GM10248 (cell line): ENCODE results near the gene MEIOB.

ENCODE experiments used
- CTCF ChIA-PET: fragments of 300-600 bp; sonication (Branson Sonifier 250); formaldehyde crosslinking; extraction: SDS; loops from one replicate; lab custom pipeline; 2021; ENCODE audit warnings: antibody characterized with exemption; lab: Yijun Ruan, JAX
- POLR2A ChIA-PET: fragments of 350-650 bp; sonication (Branson Sonifier 250); formaldehyde crosslinking; extraction: SDS; loops from one replicate; lab custom pipeline; 2020; ENCODE audit warnings: antibody characterized with exemption; lab: Yijun Ruan, JAX
- DNase-seq: peaks from one replicate; pipeline ENCODE4 v3.0.0; 2012; ENCODE audit errors: extremely low spot score
- CTCF ChIP-seq: IDR thresholded peaks from 2 replicates; pipeline ENCODE4 v1.5.1; 2012; ENCODE audit warnings: mild to moderate bottlenecking, low read depth; ENCODE audit errors: extremely low read depth, missing control alignments, control extremely low read depth

Gene MEIOB

GRCh38 chr16:1826691-1827573 is 45.0 kb downstream of the MEIOB start, which contains the start of the genes FAHD1 and HAGH:
Gene FAHD1, plus strand, starts transcription at chr16:1827206. Its CDS starts 33 bp downstream, at chr16:1827239.
Gene HAGH, minus strand, starts transcription at chr16:1826825. Its CDS starts 38 bp downstream, at chr16:1826787.
- DNase-seq, result peak; percentile 99
- POLR2A ChIA-PET, result interaction anchor here (0.5 kb wide), 1 partner anchor 43 kb away, joined by 4 read pairs; no protein-coding TSS in a partner anchor
- no peak for TF ChIP-seq CTCF
- CTCF ChIA-PET, result interaction anchor here (0.7 to 1.0 kb wide), 3 partner anchors 12 to 123 kb away, joined by 3 read pairs; partner anchors contain the start of gene MAPK8IP3

GRCh38 chr16:1825864-1826690 is 45.9 kb downstream of the MEIOB start:
- POLR2A ChIA-PET, result no interaction called here
- TF ChIP-seq CTCF, result no peak
- peak; percentile 88 for DNase-seq
- CTCF ChIA-PET, result interaction anchor here (1.0 kb wide), 1 partner anchor 43 kb away, joined by 3 read pairs; the partner anchor contains the start of genes NUBP2 and SPSB3

DNA sequence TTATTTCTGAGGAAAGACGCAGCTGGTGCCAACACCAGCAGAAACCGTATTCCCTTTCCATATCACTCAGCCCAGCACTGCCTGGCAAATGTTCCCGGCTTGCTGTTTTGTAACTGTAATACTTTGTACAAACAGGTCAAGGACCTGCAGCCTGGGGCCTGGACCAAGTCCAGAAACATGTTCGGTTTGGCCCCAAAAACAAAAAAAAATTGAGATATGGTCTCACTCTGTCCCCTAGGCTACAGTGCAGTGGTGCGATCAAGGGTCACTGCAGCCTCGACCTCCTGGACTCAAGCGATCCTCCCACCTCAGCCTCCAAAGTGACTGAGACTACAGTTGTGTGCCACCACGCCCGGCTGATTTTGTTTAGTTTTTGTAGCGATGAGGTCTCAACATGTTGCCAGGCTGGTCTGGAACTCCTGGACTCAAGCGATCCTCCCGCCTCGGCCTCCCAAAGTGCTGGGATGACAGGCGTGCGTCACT is 46.5 kb downstream of the MEIOB start:
- DNase-seq, result no peak
- ChIA-PET CTCF (interaction anchor here (1.0 kb wide), 1 partner anchor 43 kb away, joined by 3 read pairs; the partner anchor contains the start of genes NUBP2 and SPSB3), POLR2A (no interaction called here)
- no peak for TF ChIP-seq CTCF

- CTCF ChIA-PET, result interaction anchor here (1.3 to 1.6 kb wide), 2 partner anchors 10 to 17 kb away, joined by 3 to 4 read pairs; no protein-coding TSS in a partner anchor
- POLR2A ChIA-PET, result no interaction called here
- DNase-seq, result peak; percentile 39
- peak; percentile 15 for TF ChIP-seq CTCF
These were observed 48.1 kb downstream of the MEIOB start for GRCh38 chr16:1823821-1824220.

- POLR2A ChIA-PET, result interaction anchor here (0.7 kb wide), 1 partner anchor 40 kb away, joined by 5 read pairs; the partner anchor contains the start of genes NUBP2 and SPSB3
- no peak for TF ChIP-seq CTCF
- DNase-seq, result no peak
- CTCF ChIA-PET, result interaction anchor here (1.6 kb wide), 1 partner anchor 9 kb away, joined by 4 read pairs; no protein-coding TSS in a partner anchor
These were observed 49.2 kb downstream of the MEIOB start for GRCh38 chr16:1822801-1823200.
